Right lobe of liver (tissue), 6 donors: ENCODE data around the gene FSTL4. TPM values are rescaled to one million over a fixed set of nuclear protein-coding genes. Genes with fewer than 3 reads are reported as not detected.

ENCODE experiments used
- ATAC-seq, 4 donors: fragments of 200-7000 bp; cut with Tn5 transposase; one replicate each; pipeline ENCODE4 v1.9.1; 2020; ENCODE audit warnings: mild to moderate bottlenecking in 4 of 4, moderate library complexity in 4 of 4
- DNase-seq, 3 donors: peaks; one replicate each; pipeline ENCODE4 v3.0.0-alpha.2; 2020
- H3K27ac ChIP-seq, 3 donors: fragments of 200-600 bp; one replicate each; pipeline ENCODE4 v1.8.0; 2022
- H3K27me3 ChIP-seq, 2 donors: fragments of 200-600 bp; one replicate each; pipeline ENCODE4 v1.8.0; 2022
- H3K36me3 ChIP-seq, 4 donors: fragments of 200-600 bp; sonication (generic) in 1 of 4; one replicate each; pipeline versions ENCODE4 v1.5.1 to v1.8.0; 2017 to 2022; ENCODE audit warnings: control low read depth in 1 of 4
- H3K4me1 ChIP-seq, 4 donors: fragments of 200-600 bp; sonication (generic) in 1 of 4; one replicate each; pipeline versions ENCODE4 v1.5.1 to v1.8.0; 2017 to 2022; ENCODE audit warnings: control low read depth in 1 of 4
- H3K4me3 ChIP-seq, 3 donors: fragments of 200-600 bp; one replicate each; pipeline ENCODE4 v1.8.0; 2022
- H3K9me3 ChIP-seq, 4 donors: fragments of 200-600 bp; sonication (generic) in 1 of 4; one replicate each; pipeline versions ENCODE4 v1.5.1 to v1.8.0; 2017 to 2022; ENCODE audit warnings: control low read depth in 1 of 4
- POLR2A ChIP-seq: fragments of 450-650 bp; IDR thresholded peaks from one replicate; pipeline ENCODE4 v1.6.1; 2017; ENCODE audit warnings: antibody characterized with exemption, mild to moderate bottlenecking
- WGBS: methylation state at CpG from one replicate; pipeline ENCODE4 v1.1.6; 2018; ENCODE audit warnings: low coverage, low lambda C conversion rate; ENCODE audit not compliant: insufficient coverage; ENCODE audit errors: missing lambda C conversion rate; 5-methylcytosine and 5-hydroxymethylcytosine counted together
- intact Hi-C, 2 donors: fragments of 100-400 bp; cut with DNase I; formaldehyde crosslinking; loops; one replicate each; pipeline versions ENCODE4 v1.11.2 to v1.14.1; 2022
- total RNA-seq, 6 experiments: library from RNA; depleted of rRNA in 2 of 6; stranded (reverse); fragments of >200 nt in 2 of 6; fragmentation: NEBNext Ultra II Directional in 3 of 6; extraction: Animal tissue kit (Norgen Biotek cat#: 25700) in 3 of 6; gene quantifications; one replicate each; pipeline versions ENCODE4 v1.1.0 to v1.2.4, GENCODE V29; 2016 to 2023
- TF ChIP-seq, protein P1 (sequence below), 4 donors: fragments of 200-600 bp in 3 of 4; fragments of 450-650 bp in 1 of 4; IDR thresholded peaks; one replicate each; pipeline versions ENCODE4 v1.5.1 to v1.8.0; 2016 to 2022; ENCODE audit warnings: antibody characterized with exemption in 4 of 4, mild to moderate bottlenecking in 2 of 4
- donor health status: DM: no; HTN: yes; CAD: no.
- donor health status: DM: no; HTN: no; CAD: no.
- donor health status: DM: no; HTN: no; CAD: no.
- donor health status: DM: no; HTN: yes; CAD: no.
- donor health status: DM: no; HTN: yes; CAD: no.

Gene FSTL4
- total RNA-seq, 6 experiments from 2014 or later = 0.62 to 1.3 (median 0.80) TPM; not detected in 3

DNA sequence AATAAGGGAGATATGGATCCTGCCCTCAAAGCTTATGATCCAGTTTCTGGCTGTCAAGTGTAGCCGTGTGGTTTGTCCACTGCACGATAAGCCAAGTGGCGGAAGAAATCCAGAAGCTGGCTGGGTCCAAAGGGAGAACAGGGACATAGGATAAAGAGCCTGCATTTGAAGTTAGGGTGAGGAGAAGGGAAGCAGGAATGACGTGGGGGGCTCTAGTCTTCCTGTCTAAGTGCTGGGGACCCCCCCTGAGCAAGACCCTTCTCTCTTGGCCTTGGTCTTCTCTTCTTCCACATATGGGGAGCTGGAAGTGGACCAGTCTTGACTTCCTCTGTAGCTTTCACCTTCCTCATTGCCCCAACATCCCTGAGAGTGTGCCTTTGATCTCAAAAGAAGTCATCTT is 186.6 kb downstream of the FSTL4 start:
- Histone ChIP-seq H3K27me3 (no peaks in the 10 kb centered on the region), H3K4me1 (no peaks in the 10 kb centered on the region), H3K36me3 (no peaks in the 10 kb centered on the region), H3K4me3 (no peak overlapping the region), H3K9me3 (no peaks in the 10 kb centered on the region), H3K27ac (no peak overlapping the region)
- no peak for ATAC-seq
- intact Hi-C loops = no loop called here
- no peak for TF ChIP-seq POLR2A
- TF ChIP-seq, protein P1, sequence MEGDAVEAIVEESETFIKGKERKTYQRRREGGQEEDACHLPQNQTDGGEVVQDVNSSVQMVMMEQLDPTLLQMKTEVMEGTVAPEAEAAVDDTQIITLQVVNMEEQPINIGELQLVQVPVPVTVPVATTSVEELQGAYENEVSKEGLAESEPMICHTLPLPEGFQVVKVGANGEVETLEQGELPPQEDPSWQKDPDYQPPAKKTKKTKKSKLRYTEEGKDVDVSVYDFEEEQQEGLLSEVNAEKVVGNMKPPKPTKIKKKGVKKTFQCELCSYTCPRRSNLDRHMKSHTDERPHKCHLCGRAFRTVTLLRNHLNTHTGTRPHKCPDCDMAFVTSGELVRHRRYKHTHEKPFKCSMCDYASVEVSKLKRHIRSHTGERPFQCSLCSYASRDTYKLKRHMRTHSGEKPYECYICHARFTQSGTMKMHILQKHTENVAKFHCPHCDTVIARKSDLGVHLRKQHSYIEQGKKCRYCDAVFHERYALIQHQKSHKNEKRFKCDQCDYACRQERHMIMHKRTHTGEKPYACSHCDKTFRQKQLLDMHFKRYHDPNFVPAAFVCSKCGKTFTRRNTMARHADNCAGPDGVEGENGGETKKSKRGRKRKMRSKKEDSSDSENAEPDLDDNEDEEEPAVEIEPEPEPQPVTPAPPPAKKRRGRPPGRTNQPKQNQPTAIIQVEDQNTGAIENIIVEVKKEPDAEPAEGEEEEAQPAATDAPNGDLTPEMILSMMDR (IDR thresholded peaks at IDR 0.05) = no peak
- no peak for DNase-seq
- 76% methylated on average over 4 of the region's 4 CpGs for WGBS

GRCh38 chr5:133425222-133425621 is 187.1 kb downstream of the FSTL4 start:
- intact Hi-C loops = no loop called here
- 70% methylated on average over 4 of the region's 5 CpGs for WGBS

GRCh38 chr5:133423618-133424282 is 188.6 kb downstream of the FSTL4 start:
- WGBS = 16% methylated on average over 9 of the region's 30 CpGs
- no peaks in the 10 kb centered on the region for H3K36me3 ChIP-seq
- ATAC-seq (peak; percentile 91 to 96 (median 95)), DNase-seq (peak; percentile 73 to 79 (median 74))
- no peak overlapping the region for H3K27ac ChIP-seq
- intact Hi-C loops = no loop called here
- no peak for TF ChIP-seq POLR2A
- TF ChIP-seq, protein P1 (IDR thresholded peaks at IDR 0.05) = peak in 3 of 4 donors; percentile 94 to 98 (median 97)
- no peaks in the 10 kb centered on the region for H3K4me1 ChIP-seq
- no peaks in the 10 kb centered on the region for H3K9me3 ChIP-seq
- no peaks in the 10 kb centered on the region for H3K27me3 ChIP-seq
- H3K4me3 ChIP-seq = no peak overlapping the region

More at GRCh38 chr5:133425222-133425621, 187.1 kb downstream of the FSTL4 start:
- Histone ChIP-seq H3K4me3 (no peak overlapping the region), H3K36me3 (no peaks in the 10 kb centered on the region), H3K27me3 (no peaks in the 10 kb centered on the region), H3K27ac (no peak overlapping the region), H3K9me3 (no peaks in the 10 kb centered on the region), H3K4me1 (no peaks in the 10 kb centered on the region)
- no peak for DNase-seq
- TF ChIP-seq POLR2A = no peak
- TF ChIP-seq, protein P1 (IDR thresholded peaks at IDR 0.05) = no peak
- no peak for ATAC-seq

GRCh38 chr5:133423011-133423617 is 189.2 kb downstream of the FSTL4 start:
- Histone ChIP-seq H3K4me3 (no peak overlapping the region), H3K36me3 (no peaks in the 10 kb centered on the region), H3K9me3 (no peaks in the 10 kb centered on the region), H3K27me3 (no peaks in the 10 kb centered on the region), H3K4me1 (no peaks in the 10 kb centered on the region), H3K27ac (no peak overlapping the region)
- DNase-seq (no peak), ATAC-seq (no peak)
- TF ChIP-seq, protein P1 (IDR thresholded peaks at IDR 0.05) = no peak
- no peak for TF ChIP-seq POLR2A
- 82% methylated on average over 9 of the region's 14 CpGs for WGBS
- intact Hi-C loops = no loop called here
